Muscle layer of duodenum (tissue), 2 donors: ENCODE data around the gene LST1.

Experiments
- H3K27ac ChIP-seq: one replicate; pipeline ENCODE4 v1.7.0; 2013; ENCODE audit warnings: mild to moderate bottlenecking, low read length
- H3K27me3 ChIP-seq: one replicate; pipeline ENCODE4 v1.7.0; 2013; ENCODE audit warnings: low read depth, mild to moderate bottlenecking, control low read depth, low read length
- H3K36me3 ChIP-seq, 2 donors: one replicate each; pipeline ENCODE4 v1.7.0; 2013; ENCODE audit warnings: low read length in 2 of 2, control low read depth in 1 of 2, mild to moderate bottlenecking in 1 of 2; ENCODE audit not compliant: insufficient read depth in 2 of 2, control insufficient read depth in 1 of 2
- H3K4me1 ChIP-seq, 2 donors: one replicate each; pipeline ENCODE4 v1.7.0; 2013; ENCODE audit warnings: low read length in 2 of 2, mild to moderate bottlenecking in 2 of 2, control low read depth in 1 of 2, moderate library complexity in 1 of 2; ENCODE audit not compliant: insufficient read depth in 2 of 2, control insufficient read depth in 1 of 2
- H3K4me3 ChIP-seq, 2 donors: one replicate each; pipeline ENCODE4 v1.7.0; 2013; ENCODE audit warnings: low read length in 2 of 2, low read depth in 1 of 2, mild to moderate bottlenecking in 1 of 2
- H3K9me3 ChIP-seq, 2 donors: one replicate each; pipeline ENCODE4 v1.7.0; 2013; ENCODE audit warnings: low read length in 2 of 2, control low read depth in 1 of 2, mild to moderate bottlenecking in 1 of 2; ENCODE audit not compliant: control insufficient read depth in 1 of 2
- donor health status: healthy.

The LST1 gene

GRCh38 chr6:31577579-31577966 lies 8.5 kb upstream of the LST1 start:
- H3K27ac ChIP-seq, result no peak overlapping the region
- peaks cover 0 to 15% of the 10 kb centered on the region in 2 donors for H3K4me1 ChIP-seq
- H3K27me3 ChIP-seq, result no peaks in the 10 kb centered on the region
- no peak overlapping the region for H3K4me3 ChIP-seq
- H3K36me3 ChIP-seq, result no peaks in the 10 kb centered on the region
- no peaks in the 10 kb centered on the region for H3K9me3 ChIP-seq

GRCh38 chr6:31578184-31579118 lies 7.6 kb upstream of the LST1 start:
- H3K27me3 ChIP-seq, result no peaks in the 10 kb centered on the region
- H3K9me3 ChIP-seq, result no peaks in the 10 kb centered on the region
- no peaks in the 10 kb centered on the region for H3K36me3 ChIP-seq
- H3K4me1 ChIP-seq, result peaks cover 0 to 17% of the 10 kb centered on the region in 2 donors
- H3K4me3 ChIP-seq, result no peak overlapping the region
- H3K27ac ChIP-seq, result no peak overlapping the region

DNA sequence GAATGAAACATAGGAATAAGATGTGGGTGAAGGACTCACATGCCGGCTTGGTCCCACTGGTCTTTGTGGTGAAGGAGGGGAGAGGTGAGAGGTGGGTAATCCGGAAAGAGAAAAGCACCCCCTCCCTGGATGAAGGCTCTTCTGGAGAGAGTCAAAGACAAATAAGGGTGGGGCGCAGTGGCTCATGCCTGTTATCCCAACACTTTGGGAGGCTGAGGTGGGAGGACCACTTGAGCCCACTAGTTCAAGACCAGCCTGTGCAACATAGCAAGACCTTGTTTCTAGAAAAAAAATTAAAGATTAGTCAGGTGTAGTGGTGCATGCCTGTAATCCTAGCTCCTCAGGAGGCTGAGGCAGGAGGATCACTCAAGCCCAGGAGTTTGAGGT lies 7.0 kb upstream of the LST1 start:
- Histone ChIP-seq H3K4me3 (no peak overlapping the region), H3K4me1 (peaks cover 0 to 17% of the 10 kb centered on the region in 2 donors), H3K27ac (no peak overlapping the region), H3K9me3 (no peaks in the 10 kb centered on the region), H3K27me3 (no peaks in the 10 kb centered on the region), H3K36me3 (no peaks in the 10 kb centered on the region)

DNA sequence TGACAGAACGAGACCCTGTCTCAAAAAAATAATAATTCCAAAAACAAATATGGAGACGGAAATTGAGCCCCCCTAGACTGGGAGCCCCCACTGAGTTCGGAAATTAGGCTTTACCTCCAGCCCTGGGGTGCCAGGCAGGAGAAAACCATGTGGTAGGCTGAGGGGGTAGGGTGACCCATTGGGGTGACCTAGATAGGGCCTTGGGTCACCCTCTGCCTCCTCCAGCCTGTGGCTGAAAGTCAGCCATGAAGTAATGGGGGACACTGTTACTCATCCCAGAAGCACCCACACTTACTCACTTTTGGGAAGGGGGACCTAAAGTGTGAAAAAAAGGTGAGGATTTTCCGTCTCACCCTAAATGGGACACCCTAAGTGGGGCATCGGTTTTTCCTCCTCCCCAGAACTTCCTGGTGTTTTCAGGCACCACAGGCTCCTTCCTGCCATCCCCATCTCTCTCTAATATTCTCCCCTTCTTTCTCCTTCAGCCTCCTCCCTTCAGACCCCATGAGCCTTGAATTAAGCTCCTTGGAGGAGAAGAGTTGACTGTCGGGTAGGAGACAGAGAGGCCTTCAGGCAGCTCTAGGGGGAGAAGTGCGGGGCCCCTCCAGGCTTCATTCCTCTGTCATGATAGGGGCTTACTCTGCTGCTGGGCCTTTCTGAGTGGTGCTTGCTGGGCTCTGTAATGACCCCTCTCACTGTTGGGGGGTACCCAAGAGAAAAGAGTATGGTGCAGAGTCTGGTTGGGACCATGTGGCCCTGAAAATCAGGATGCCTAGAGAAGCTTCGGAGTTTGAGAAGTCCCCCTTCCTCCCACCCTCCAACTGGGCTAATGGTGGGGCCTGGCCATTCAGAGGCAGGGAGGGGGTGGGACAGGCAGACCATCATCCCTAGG lies 6.3 kb upstream of the LST1 start:
- H3K4me1 ChIP-seq, result peaks cover 0 to 17% of the 10 kb centered on the region in 2 donors
- H3K27me3 ChIP-seq, result no peaks in the 10 kb centered on the region
- H3K4me3 ChIP-seq, result peak overlapping the region; percentile 83 to 86

GRCh38 chr6:31580438-31580740 lies 5.7 kb upstream of the LST1 start:
- H3K4me1 ChIP-seq, result peaks cover 0 to 17% of the 10 kb centered on the region in 2 donors
- no peaks in the 10 kb centered on the region for H3K27me3 ChIP-seq
- peak overlapping the region; percentile 65 for H3K27ac ChIP-seq
- no peaks in the 10 kb centered on the region for H3K36me3 ChIP-seq
- H3K9me3 ChIP-seq, result no peaks in the 10 kb centered on the region
- peak overlapping the region; percentile 83 to 86 for H3K4me3 ChIP-seq

More for the DNA sequence above, 6.3 kb upstream of the LST1 start:
- Histone ChIP-seq H3K36me3 (no peaks in the 10 kb centered on the region), H3K9me3 (no peaks in the 10 kb centered on the region), H3K27ac (no peak overlapping the region)

DNA sequence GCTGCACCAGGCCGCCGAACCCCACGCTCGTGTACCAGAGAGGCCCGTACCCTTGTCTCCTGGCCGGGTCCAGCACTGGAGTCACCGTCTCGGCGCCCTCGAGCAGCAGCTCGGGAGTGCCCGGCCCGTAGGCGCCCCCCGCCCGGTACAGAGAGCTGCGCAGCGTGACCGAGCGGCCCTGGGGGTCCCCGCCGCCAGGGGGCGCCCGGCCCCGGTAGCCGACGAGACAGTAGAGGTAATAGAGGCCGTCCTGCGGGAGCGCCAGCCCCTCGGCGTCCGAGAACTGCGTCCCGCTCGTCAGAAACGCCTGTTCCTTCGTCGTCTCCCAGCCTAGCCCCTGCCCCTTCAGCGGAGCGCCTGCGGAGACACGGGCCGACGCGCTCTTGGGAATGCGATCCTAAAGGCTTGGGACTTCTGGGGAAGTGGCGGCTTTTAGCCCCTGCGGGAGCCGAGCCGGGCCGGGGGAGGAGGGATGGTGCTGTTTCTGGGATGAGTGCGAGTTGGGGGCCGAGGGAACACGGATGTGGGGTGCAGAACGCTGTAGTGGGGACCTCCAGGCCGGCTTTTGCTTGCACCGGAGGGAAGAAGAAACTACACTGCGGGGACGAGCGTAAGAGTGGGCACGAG lies 5.2 kb upstream of the LST1 start:
- peaks cover 0 to 17% of the 10 kb centered on the region in 2 donors for H3K4me1 ChIP-seq
- no peaks in the 10 kb centered on the region for H3K9me3 ChIP-seq

GRCh38 chr6:31581434-31582229 lies 4.4 kb upstream of the LST1 start:
- peak overlapping the region; percentile 65 for H3K27ac ChIP-seq
- H3K9me3 ChIP-seq, result no peaks in the 10 kb centered on the region
- H3K4me1 ChIP-seq, result peaks cover 0 to 17% of the 10 kb centered on the region in 2 donors
- H3K27me3 ChIP-seq, result no peaks in the 10 kb centered on the region
- peak overlapping the region; percentile 83 to 86 for H3K4me3 ChIP-seq
- no peaks in the 10 kb centered on the region for H3K36me3 ChIP-seq

More for the DNA sequence above, 5.2 kb upstream of the LST1 start:
- H3K4me3 ChIP-seq, result peak overlapping the region; percentile 83 to 86
- H3K36me3 ChIP-seq, result no peaks in the 10 kb centered on the region
- H3K27me3 ChIP-seq, result no peaks in the 10 kb centered on the region
- H3K27ac ChIP-seq, result peak overlapping the region; percentile 65

DNA sequence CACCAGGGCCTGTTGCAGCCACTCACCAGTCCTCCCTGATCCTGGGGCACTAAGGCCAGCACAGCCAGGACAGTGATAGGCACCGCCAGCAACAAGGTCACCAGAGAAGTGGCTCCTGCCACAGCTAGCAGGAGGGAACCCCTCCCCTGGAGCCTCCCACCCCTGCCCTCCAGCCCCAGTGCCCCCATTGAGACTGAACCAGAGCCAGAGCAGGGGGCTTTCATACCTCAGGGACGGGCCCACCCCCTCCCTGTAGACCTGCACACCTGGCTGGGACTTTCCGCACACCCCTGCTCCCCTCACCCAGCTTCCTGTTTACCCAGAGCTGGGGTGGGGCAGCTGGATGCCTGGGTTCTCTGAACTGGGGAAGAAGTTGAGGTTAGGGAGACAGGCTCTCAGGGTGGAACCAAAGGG lies 3.8 kb upstream of the LST1 start, which contains the start of gene LTB:
Gene LTB (minus strand): TSS at position 195 of the 414 bp plus-strand sequence. CDS start 7 bp downstream, at position 188.
- peak within 1 kb of the TSS; percentile 65 for H3K27ac ChIP-seq
- H3K9me3 ChIP-seq, result no peaks in the 10 kb centered on the region
- H3K4me3 ChIP-seq, result peak within 1 kb of the TSS; percentile 83 to 86
- H3K27me3 ChIP-seq, result no peaks in the 10 kb centered on the region
- H3K36me3 ChIP-seq, result no peaks in the 10 kb centered on the region
- peaks cover 0 to 23% of the 10 kb centered on the region in 2 donors for H3K4me1 ChIP-seq

- Histone ChIP-seq H3K27me3 (no peaks in the 10 kb centered on the region), H3K4me3 (no peak overlapping the region), H3K27ac (no peak overlapping the region)
Measured at GRCh38 chr6:31585491-31585890, 586 bp upstream of the LST1 start.

DNA sequence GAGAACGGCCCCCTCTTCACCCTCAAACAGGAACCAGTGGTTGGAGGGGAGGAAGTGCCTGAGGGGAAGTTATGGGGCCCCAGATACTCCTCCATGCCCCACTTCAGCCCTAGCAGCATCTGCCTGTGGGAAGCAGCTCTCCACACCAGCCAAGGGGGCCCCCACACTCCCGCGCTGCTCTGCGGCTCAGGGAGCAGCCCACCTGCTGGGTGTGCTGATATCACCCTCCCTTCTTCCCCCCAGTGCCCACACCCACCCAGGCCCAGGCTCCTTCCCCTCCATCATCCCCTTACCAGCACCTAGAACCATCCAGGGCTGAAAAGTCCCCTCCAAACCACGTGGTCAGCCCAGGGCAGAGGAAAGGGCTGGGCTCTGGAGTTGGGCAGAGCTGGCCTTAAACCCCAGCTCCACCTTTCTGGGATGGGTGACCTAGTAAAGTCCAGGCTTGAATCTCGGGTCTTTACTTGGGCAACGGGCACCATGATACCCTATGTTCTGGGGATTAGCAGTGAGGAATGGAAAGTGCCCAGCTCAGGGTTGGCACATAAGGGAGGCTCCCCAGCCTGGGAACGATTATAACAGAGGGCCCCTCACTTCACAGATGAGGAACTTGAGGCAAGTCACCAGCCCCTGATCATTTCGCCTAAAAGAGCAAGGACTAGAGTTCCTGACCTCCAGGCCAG lies 663 bp downstream of the LST1 start:
- peaks cover 0 to 15% of the 10 kb centered on the region in 2 donors for H3K4me1 ChIP-seq
- no peaks in the 10 kb centered on the region for H3K9me3 ChIP-seq
- no peaks in the 10 kb centered on the region for H3K27me3 ChIP-seq
- H3K4me3 ChIP-seq, result peak overlapping the region in 1 of 2 donors; percentile 42
- H3K36me3 ChIP-seq, result no peaks in the 10 kb centered on the region
- H3K27ac ChIP-seq, result no peak overlapping the region

More at GRCh38 chr6:31585491-31585890, 586 bp upstream of the LST1 start:
- Histone ChIP-seq H3K36me3 (no peaks in the 10 kb centered on the region), H3K9me3 (no peaks in the 10 kb centered on the region), H3K4me1 (peaks cover 0 to 20% of the 10 kb centered on the region in 2 donors)
